HCT116 (cell line): ENCODE measurements around the gene DHRS7B. TPM values are rescaled to one million over a fixed set of nuclear protein-coding genes. Genes with fewer than 3 reads are reported as not detected.

Source experiments
- ATAC-seq: fragments of 200-7000 bp; cut with Tn5 transposase; 2 replicates; pipeline ENCODE4 v1.9.1; 2020; ENCODE audit warnings: mild to moderate bottlenecking, moderate library complexity
- BruUV-seq: library from RNA; stranded (reverse); fragments of 400-500 nt; replicated peaks from 2 replicates; lab custom pipeline; 2021; lab: Mats Ljungman, UMichigan
- CTCF ChIA-PET: fragments of 300-600 bp; sonication (Branson Sonifier 250); formaldehyde crosslinking; loops from one replicate; lab custom pipeline; 2021; ENCODE audit warnings: antibody characterized with exemption; lab: Charles Lee
- POLR2A ChIA-PET: fragments of 300-600, 350-600 bp; sonication (Branson Sonifier 250); formaldehyde crosslinking; loops from one replicate; lab custom pipeline; 2021; ENCODE audit warnings: antibody characterized with exemption; lab: Charles Lee
- RAD21 ChIA-PET, 2 experiments: fragments of 300-600 bp; sonication (Branson Sonifier 250); formaldehyde crosslinking; loops; one replicate each; lab custom pipeline; 2023; ENCODE audit warnings: low total read pairs in 2 of 2; ENCODE audit not compliant: uncharacterized antibody in 2 of 2, unreplicated experiment in 2 of 2, low non-redundant PET in 1 of 2; lab: Charles Lee
- DNase-seq: peaks from one replicate; pipeline ENCODE4 v3.0.0-alpha.2; 2010; ENCODE audit warnings: low read depth, low spot score
- H2AFZ ChIP-seq: fragments of 200-600 bp; shearing (Covaris generic), sonication (generic); 2 replicates; pipeline ENCODE4 v1.6.1; 2017; ENCODE audit warnings: low read depth, mixed run types, mixed read lengths, antibody characterized with exemption, low read length; ENCODE audit not compliant: poor library complexity, severe bottlenecking
- H3K27ac ChIP-seq: 2 replicates; pipeline ENCODE4 v1.5.1; 2012; ENCODE audit warnings: low read depth, low read length
- H3K27me3 ChIP-seq: fragments of 200-600 bp; sonication (generic); 2 replicates; pipeline ENCODE4 v1.6.1; 2016; ENCODE audit warnings: mixed run types, low read length, mixed read lengths; ENCODE audit not compliant: insufficient read depth
- H3K36me3 ChIP-seq, 2 experiments: fragments of 200-500 bp in 1 of 2; fragments of 200-600 bp in 1 of 2; sonication (Bioruptor generic) in 1 of 2; sonication (generic) in 1 of 2; 2 replicates each; pipeline versions ENCODE4 v1.5.1 to v1.6.1; 2014 to 2016; ENCODE audit warnings: low read length in 2 of 2, inconsistent platforms in 1 of 2, mixed read lengths in 1 of 2, mixed run types in 1 of 2; ENCODE audit not compliant: insufficient read depth in 2 of 2, control insufficient read depth in 1 of 2
- H3K4me1 ChIP-seq, 2 experiments: fragments of 200-600 bp in 1 of 2; sonication (generic) in 1 of 2; 2 replicates each; pipeline versions ENCODE4 v1.5.1 to v1.6.1; 2012 to 2017; ENCODE audit warnings: low read length in 2 of 2, inconsistent platforms in 1 of 2, mild to moderate bottlenecking in 1 of 2, mixed read lengths in 1 of 2, mixed run types in 1 of 2, moderate library complexity in 1 of 2; ENCODE audit not compliant: insufficient read depth in 2 of 2, control insufficient read depth in 1 of 2
- H3K4me2 ChIP-seq: fragments of 200-600 bp; sonication (generic); 2 replicates; pipeline ENCODE4 v1.6.1; 2017; ENCODE audit warnings: mixed run types, low read length, mixed read lengths
- H3K4me3 ChIP-seq, 2 experiments: fragments of 200-600 bp in 1 of 2; sonication (generic) in 1 of 2; replicated peaks in 1 of 2; 2 replicates each; pipeline ENCODE4 v1.5.1; 2011 to 2016; ENCODE audit warnings: low read length in 2 of 2, control low read depth in 1 of 2, low read depth in 1 of 2, mild to moderate bottlenecking in 1 of 2, mixed read lengths in 1 of 2, mixed run types in 1 of 2
- H3K79me2 ChIP-seq: fragments of 200-600 bp; sonication (generic); 2 replicates; pipeline ENCODE4 v1.6.1; 2017; ENCODE audit warnings: mild to moderate bottlenecking, mixed run types, low read length, moderate library complexity, mixed read lengths; ENCODE audit not compliant: insufficient read depth
- H3K9ac ChIP-seq: fragments of 200-600 bp; sonication (generic); 2 replicates; pipeline ENCODE4 v1.6.1; 2016; ENCODE audit warnings: low read length, mixed read lengths
- H3K9me2 ChIP-seq: fragments of 200-600 bp; sonication (generic), shearing (Covaris generic); 2 replicates; pipeline ENCODE4 v1.6.1; 2017; ENCODE audit warnings: mixed run types, mild to moderate bottlenecking, moderate library complexity; ENCODE audit not compliant: insufficient read depth
- H3K9me3 ChIP-seq, 2 experiments: fragments of 200-500 bp in 1 of 2; fragments of 200-600 bp in 1 of 2; sonication (Bioruptor generic) in 1 of 2; sonication (generic) in 1 of 2; 2 replicates each; pipeline ENCODE4 v1.6.1; 2014 to 2017; ENCODE audit warnings: low read length in 2 of 2, mixed read lengths in 2 of 2, inconsistent platforms in 1 of 2, low read depth in 1 of 2, mild to moderate bottlenecking in 1 of 2, mixed run types in 1 of 2, moderate library complexity in 1 of 2; ENCODE audit not compliant: control insufficient read depth in 1 of 2, insufficient read depth in 1 of 2
- H4K20me1 ChIP-seq: fragments of 200-600 bp; sonication (generic), shearing (Covaris generic); 2 replicates; pipeline ENCODE4 v1.6.1; 2017; ENCODE audit warnings: mixed run types, mild to moderate bottlenecking, moderate library complexity; ENCODE audit not compliant: insufficient read depth
- CBX3 ChIP-seq: IDR thresholded peaks from 2 replicates; pipeline ENCODE4 v1.6.1; 2012; ENCODE audit warnings: low read depth
- EGR1 ChIP-seq: IDR thresholded peaks from 2 replicates; pipeline ENCODE4 v1.6.1; 2012; ENCODE audit warnings: low read depth
- ELF1 ChIP-seq: IDR thresholded peaks from 2 replicates; pipeline ENCODE4 v1.6.1; 2012; ENCODE audit warnings: low read depth, borderline replicate concordance
- EZH2 ChIP-seq: fragments of 200-600 bp; sonication (generic); IDR thresholded peaks from 2 replicates; pipeline ENCODE4 v1.6.1; 2017; ENCODE audit warnings: antibody characterized with exemption, mixed run types
- FOSL1 ChIP-seq: IDR thresholded peaks from 2 replicates; pipeline ENCODE4 v1.6.1; 2012; ENCODE audit warnings: low read depth
- POLR2AphosphoS5 ChIP-seq: IDR thresholded peaks from 2 replicates; pipeline ENCODE4 v1.6.1; 2011; ENCODE audit warnings: mild to moderate bottlenecking, low read depth, low read length, moderate library complexity
- SIN3A ChIP-seq: IDR thresholded peaks from 2 replicates; pipeline ENCODE4 v1.6.1; 2012; ENCODE audit warnings: low read depth
- SP1 ChIP-seq: IDR thresholded peaks from 2 replicates; pipeline ENCODE4 v1.6.1; 2012; ENCODE audit warnings: low read depth
- SRF ChIP-seq: IDR thresholded peaks from 2 replicates; pipeline ENCODE4 v1.6.1; 2012; ENCODE audit warnings: low read depth
- YY1 ChIP-seq: IDR thresholded peaks from 2 replicates; pipeline ENCODE4 v1.6.1; 2011; ENCODE audit warnings: low read length, low read depth, moderate library complexity, mild to moderate bottlenecking; ENCODE audit not compliant: insufficient replicate concordance; ENCODE audit errors: extremely low read depth
- ZFX ChIP-seq: fragments of 450-650 bp; IDR thresholded peaks from 2 replicates; pipeline ENCODE4 v1.6.1; 2017
- intact Hi-C: fragments of 100-400 bp; cut with micrococcal nuclease; formaldehyde crosslinking; loops from 2 replicates; pipeline ENCODE4 v1.10.0; 2022
- total RNA-seq: library from RNA; stranded (reverse); gene quantifications from one replicate; pipeline ENCODE4 v1.2.1, GENCODE V29; 2021; ENCODE audit not compliant: unreplicated experiment
- TF ChIP-seq, protein P1 (sequence below): IDR thresholded peaks from 2 replicates; pipeline ENCODE4 v1.6.1; 2011; ENCODE audit warnings: mild to moderate bottlenecking, low read length, moderate library complexity; ENCODE audit not compliant: insufficient replicate concordance; ENCODE audit errors: extremely low read depth
- TF ChIP-seq, protein P2 (sequence below): IDR thresholded peaks from 2 replicates; pipeline ENCODE4 v1.6.1; 2012; ENCODE audit warnings: low read depth

DHRS7B gene
- total RNA-seq, 1 experiment from 2014 or later: 19.6 TPM

DNA sequence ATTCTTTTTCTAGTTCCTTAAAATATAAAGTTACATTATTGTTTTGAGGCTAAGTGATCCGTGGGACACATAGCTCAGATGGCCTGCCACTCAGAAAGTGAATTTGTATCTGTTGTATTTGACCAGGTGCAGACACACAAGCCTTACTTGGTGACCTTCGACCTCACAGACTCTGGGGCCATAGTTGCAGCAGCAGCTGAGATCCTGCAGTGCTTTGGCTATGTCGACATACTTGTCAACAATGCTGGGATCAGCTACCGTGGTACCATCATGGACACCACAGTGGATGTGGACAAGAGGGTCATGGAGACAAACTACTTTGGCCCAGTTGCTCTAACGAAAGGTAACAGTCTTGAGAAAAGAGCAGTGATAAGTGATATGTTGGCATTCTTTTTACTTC, 56.7 kb downstream of the DHRS7B start:
- H3K9ac ChIP-seq: no peak overlapping the region
- no peaks in the 10 kb centered on the region for H3K9me3 ChIP-seq
- no TSS peak for BruUV-seq
- no peak overlapping the region for H3K4me2 ChIP-seq
- no peak overlapping the region for H2AFZ ChIP-seq
- no peaks in the 10 kb centered on the region for H3K79me2 ChIP-seq
- H3K4me3 ChIP-seq: no peak overlapping the region
- RAD21 ChIA-PET: no interaction called here
- no peak overlapping the region for H3K27ac ChIP-seq
- CTCF ChIA-PET: no interaction called here
- no peaks in the 10 kb centered on the region for H3K27me3 ChIP-seq
- no peak for DNase-seq
- TF ChIP-seq YY1 (no peak), ELF1 (no peak), FOSL1 (no peak), EGR1 (no peak), SRF (no peak), SIN3A (no peak)
- intact Hi-C loops: no loop called here
- POLR2A ChIA-PET: no interaction called here
- ATAC-seq: no peak
- H3K9me2 ChIP-seq: no peaks in the 10 kb centered on the region
- H3K4me1 ChIP-seq: no peaks in the 10 kb centered on the region
- H3K36me3 ChIP-seq: 0 out of 4 replicates have a peak, but pooled peaks cover 0 to 2% of the 10 kb centered on the region in 2 experiments
- H4K20me1 ChIP-seq: no peaks in the 10 kb centered on the region

DNA sequence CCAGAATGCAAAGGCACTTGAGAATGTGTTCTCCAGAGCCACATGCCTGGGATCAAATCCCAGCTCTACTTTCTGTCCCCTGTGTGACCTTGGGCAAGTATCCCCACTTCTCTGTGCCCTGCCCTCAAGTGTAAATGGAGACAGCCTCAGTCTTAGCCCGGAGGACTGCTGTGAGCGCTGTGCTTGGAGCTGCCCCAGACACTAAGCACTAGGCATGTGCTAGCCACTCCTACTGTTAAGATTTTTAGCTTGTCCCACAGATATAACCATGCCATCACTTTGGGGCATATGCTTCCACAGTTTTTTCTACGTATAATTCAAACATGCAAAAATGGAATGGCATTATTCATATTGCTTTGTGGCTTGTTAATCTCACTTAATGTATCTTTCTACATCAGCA, 57.8 kb downstream of the DHRS7B start:
- H3K79me2 ChIP-seq: no peaks in the 10 kb centered on the region
- CTCF ChIA-PET: no interaction called here
- RAD21 ChIA-PET: no interaction called here
- no peaks in the 10 kb centered on the region for H3K4me1 ChIP-seq
- H3K4me3 ChIP-seq: no peak overlapping the region
- DNase-seq: no peak
- H3K4me2 ChIP-seq: no peak overlapping the region
- H4K20me1 ChIP-seq: no peaks in the 10 kb centered on the region
- POLR2A ChIA-PET: no interaction called here
- no peaks in the 10 kb centered on the region for H3K27me3 ChIP-seq
- no peaks in the 10 kb centered on the region for H3K9me2 ChIP-seq
- BruUV-seq: no TSS peak
- 0 out of 4 replicates have a peak, but pooled peaks cover 0 to 2% of the 10 kb centered on the region in 2 experiments for H3K36me3 ChIP-seq
- H3K27ac ChIP-seq: no peak overlapping the region
- no peak for ATAC-seq
- no peaks in the 10 kb centered on the region for H3K9me3 ChIP-seq
- intact Hi-C loops: no loop called here
- H2AFZ ChIP-seq: no peak overlapping the region
- no peak overlapping the region for H3K9ac ChIP-seq
- TF ChIP-seq EGR1 (no peak), POLR2AphosphoS5 (no peak), EZH2 (no peak), ZFX (no peak), SP1 (no peak), SRF (no peak), YY1 (no peak), CBX3 (no peak)
- TF ChIP-seq, protein P1, sequence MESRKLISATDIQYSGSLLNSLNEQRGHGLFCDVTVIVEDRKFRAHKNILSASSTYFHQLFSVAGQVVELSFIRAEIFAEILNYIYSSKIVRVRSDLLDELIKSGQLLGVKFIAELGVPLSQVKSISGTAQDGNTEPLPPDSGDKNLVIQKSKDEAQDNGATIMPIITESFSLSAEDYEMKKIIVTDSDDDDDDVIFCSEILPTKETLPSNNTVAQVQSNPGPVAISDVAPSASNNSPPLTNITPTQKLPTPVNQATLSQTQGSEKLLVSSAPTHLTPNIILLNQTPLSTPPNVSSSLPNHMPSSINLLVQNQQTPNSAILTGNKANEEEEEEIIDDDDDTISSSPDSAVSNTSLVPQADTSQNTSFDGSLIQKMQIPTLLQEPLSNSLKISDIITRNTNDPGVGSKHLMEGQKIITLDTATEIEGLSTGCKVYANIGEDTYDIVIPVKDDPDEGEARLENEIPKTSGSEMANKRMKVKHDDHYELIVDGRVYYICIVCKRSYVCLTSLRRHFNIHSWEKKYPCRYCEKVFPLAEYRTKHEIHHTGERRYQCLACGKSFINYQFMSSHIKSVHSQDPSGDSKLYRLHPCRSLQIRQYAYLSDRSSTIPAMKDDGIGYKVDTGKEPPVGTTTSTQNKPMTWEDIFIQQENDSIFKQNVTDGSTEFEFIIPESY: no peak
- TF ChIP-seq, protein P2, sequence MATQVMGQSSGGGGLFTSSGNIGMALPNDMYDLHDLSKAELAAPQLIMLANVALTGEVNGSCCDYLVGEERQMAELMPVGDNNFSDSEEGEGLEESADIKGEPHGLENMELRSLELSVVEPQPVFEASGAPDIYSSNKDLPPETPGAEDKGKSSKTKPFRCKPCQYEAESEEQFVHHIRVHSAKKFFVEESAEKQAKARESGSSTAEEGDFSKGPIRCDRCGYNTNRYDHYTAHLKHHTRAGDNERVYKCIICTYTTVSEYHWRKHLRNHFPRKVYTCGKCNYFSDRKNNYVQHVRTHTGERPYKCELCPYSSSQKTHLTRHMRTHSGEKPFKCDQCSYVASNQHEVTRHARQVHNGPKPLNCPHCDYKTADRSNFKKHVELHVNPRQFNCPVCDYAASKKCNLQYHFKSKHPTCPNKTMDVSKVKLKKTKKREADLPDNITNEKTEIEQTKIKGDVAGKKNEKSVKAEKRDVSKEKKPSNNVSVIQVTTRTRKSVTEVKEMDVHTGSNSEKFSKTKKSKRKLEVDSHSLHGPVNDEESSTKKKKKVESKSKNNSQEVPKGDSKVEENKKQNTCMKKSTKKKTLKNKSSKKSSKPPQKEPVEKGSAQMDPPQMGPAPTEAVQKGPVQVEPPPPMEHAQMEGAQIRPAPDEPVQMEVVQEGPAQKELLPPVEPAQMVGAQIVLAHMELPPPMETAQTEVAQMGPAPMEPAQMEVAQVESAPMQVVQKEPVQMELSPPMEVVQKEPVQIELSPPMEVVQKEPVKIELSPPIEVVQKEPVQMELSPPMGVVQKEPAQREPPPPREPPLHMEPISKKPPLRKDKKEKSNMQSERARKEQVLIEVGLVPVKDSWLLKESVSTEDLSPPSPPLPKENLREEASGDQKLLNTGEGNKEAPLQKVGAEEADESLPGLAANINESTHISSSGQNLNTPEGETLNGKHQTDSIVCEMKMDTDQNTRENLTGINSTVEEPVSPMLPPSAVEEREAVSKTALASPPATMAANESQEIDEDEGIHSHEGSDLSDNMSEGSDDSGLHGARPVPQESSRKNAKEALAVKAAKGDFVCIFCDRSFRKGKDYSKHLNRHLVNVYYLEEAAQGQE: no peak
